ENCODE measurements around the gene CTIF. TPM values are rescaled to one million over a fixed set of nuclear protein-coding genes. Genes with fewer than 3 reads are reported as not detected.

Gene CTIF
- total RNA-seq, 1 donor from 2014 or later, result 60.0 TPM

DNA sequence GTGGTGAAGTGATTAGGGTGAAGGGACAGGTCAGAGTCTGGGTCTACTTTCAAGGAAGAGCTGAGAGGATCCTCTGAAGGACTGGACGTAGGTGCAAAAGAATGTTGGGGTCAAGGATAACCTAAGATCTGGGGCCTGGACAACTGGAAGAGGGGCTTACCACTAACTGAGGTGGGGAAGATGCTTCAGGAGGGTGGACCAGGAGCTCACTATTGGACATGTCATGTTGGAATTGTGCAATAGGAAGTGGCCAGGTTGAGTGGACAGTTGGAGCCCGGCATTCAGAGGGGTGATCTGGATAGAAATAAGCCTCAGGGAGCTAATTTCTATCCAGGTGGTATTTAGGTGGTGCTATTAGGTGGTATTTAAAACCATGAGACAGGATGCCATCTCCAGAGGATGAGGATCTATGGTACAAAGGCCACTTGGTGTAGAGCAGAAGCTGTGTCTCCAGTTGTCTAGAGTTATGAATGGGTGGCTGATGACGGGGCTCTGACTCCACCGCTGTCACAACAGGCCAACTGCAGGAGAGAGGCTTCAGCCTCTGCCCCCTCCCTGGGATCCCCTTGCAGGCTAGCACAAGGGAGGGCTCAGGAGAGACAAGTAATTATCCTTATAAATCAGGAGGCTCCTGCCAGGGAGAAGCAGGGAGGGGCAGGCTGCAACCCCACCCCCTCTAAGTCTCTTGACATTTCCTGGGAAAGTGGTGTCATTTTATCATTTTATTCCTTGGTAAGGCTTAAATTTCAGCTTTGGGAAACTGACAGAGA, 254.0 kb downstream of the CTIF start:
- DNase-seq, result peak; percentile 1
- Histone ChIP-seq H3K27ac (replicated peaks) (peak overlapping the region; percentile 93), H3K36me3 (no peaks in the 10 kb centered on the region), H3K9me3 (replicated peaks) (no peaks in the 10 kb centered on the region), H3K4me3 (no peak overlapping the region), H3K27me3 (ENCODE audit: low read depth) (no peaks in the 10 kb centered on the region), H3K4me1 (peaks cover 62% of the 10 kb centered on the region)
- intact Hi-C loops (cut with micrococcal nuclease), result no loop called here
- TF ChIP-seq, protein P1, sequence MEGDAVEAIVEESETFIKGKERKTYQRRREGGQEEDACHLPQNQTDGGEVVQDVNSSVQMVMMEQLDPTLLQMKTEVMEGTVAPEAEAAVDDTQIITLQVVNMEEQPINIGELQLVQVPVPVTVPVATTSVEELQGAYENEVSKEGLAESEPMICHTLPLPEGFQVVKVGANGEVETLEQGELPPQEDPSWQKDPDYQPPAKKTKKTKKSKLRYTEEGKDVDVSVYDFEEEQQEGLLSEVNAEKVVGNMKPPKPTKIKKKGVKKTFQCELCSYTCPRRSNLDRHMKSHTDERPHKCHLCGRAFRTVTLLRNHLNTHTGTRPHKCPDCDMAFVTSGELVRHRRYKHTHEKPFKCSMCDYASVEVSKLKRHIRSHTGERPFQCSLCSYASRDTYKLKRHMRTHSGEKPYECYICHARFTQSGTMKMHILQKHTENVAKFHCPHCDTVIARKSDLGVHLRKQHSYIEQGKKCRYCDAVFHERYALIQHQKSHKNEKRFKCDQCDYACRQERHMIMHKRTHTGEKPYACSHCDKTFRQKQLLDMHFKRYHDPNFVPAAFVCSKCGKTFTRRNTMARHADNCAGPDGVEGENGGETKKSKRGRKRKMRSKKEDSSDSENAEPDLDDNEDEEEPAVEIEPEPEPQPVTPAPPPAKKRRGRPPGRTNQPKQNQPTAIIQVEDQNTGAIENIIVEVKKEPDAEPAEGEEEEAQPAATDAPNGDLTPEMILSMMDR (IDR thresholded peaks at IDR 0.05; ENCODE audit: borderline replicate concordance), result no peak

- peaks cover 58% of the 10 kb centered on the region for H3K4me1 ChIP-seq
- intact Hi-C loops (cut with micrococcal nuclease), result no loop called here
- no peaks in the 10 kb centered on the region for H3K27me3 ChIP-seq (ENCODE audit: low read depth)
- H3K36me3 ChIP-seq, result no peaks in the 10 kb centered on the region
- TF ChIP-seq, protein P1 (IDR thresholded peaks at IDR 0.05; ENCODE audit: borderline replicate concordance), result no peak
- H3K27ac ChIP-seq (replicated peaks), result no peak overlapping the region
- DNase-seq, result peak; percentile 7
- H3K4me3 ChIP-seq, result no peak overlapping the region
- H3K9me3 ChIP-seq (replicated peaks), result no peaks in the 10 kb centered on the region
Observed at GRCh38 chr18:48794251-48794970, 255.6 kb downstream of the CTIF start.

DNA sequence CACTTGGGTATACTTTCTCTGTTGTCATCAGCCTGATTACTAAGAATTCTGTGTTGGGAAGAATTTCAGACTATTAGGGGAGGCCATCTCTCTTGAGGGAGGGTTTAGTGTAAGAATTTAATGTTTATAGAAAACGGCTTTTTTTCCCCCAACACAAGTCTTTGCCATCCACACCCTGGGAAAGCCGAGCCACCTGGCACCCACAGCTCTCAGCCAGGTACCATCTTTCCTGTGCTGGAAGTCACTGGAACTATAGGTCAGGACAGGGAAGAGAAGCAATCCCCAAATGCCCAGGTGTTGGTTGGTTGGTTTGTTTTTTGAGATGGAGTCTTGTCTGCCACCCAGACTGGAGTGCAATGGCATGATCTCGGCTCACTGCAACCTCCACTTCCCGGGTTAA, 256.9 kb downstream of the CTIF start:
- Histone ChIP-seq H3K36me3 (no peaks in the 10 kb centered on the region), H3K9me3 (replicated peaks) (no peaks in the 10 kb centered on the region), H3K4me1 (peaks cover 50% of the 10 kb centered on the region), H3K27ac (replicated peaks) (no peak overlapping the region), H3K4me3 (no peak overlapping the region), H3K27me3 (ENCODE audit: low read depth) (no peaks in the 10 kb centered on the region)
- intact Hi-C loops (cut with micrococcal nuclease), result no loop called here
- TF ChIP-seq, protein P1 (IDR thresholded peaks at IDR 0.05; ENCODE audit: borderline replicate concordance), result no peak
- no peak for DNase-seq

GRCh38 chr18:48796491-48797205, 257.8 kb downstream of the CTIF start:
- intact Hi-C loops (cut with micrococcal nuclease), result no loop called here
- no peak overlapping the region for H3K4me3 ChIP-seq
- H3K36me3 ChIP-seq, result no peaks in the 10 kb centered on the region
- DNase-seq, result peak; percentile 5
- H3K27me3 ChIP-seq (ENCODE audit: low read depth), result no peaks in the 10 kb centered on the region
- TF ChIP-seq, protein P1 (IDR thresholded peaks at IDR 0.05; ENCODE audit: borderline replicate concordance), result no peak
- no peaks in the 10 kb centered on the region for H3K9me3 ChIP-seq (replicated peaks)
- H3K27ac ChIP-seq (replicated peaks), result peak overlapping the region; percentile 89
- peaks cover 50% of the 10 kb centered on the region for H3K4me1 ChIP-seq

- DNase-seq, result peak; percentile 50
- Histone ChIP-seq H3K9me3 (replicated peaks) (no peaks in the 10 kb centered on the region), H3K4me1 (peaks cover 50% of the 10 kb centered on the region), H3K36me3 (no peaks in the 10 kb centered on the region), H3K4me3 (no peak overlapping the region), H3K27ac (replicated peaks) (peak overlapping the region; percentile 89), H3K27me3 (ENCODE audit: low read depth) (no peaks in the 10 kb centered on the region)
- TF ChIP-seq, protein P1 (IDR thresholded peaks at IDR 0.05; ENCODE audit: borderline replicate concordance), result peak; percentile 30
- intact Hi-C loops (cut with micrococcal nuclease), result no loop called here
Observed at GRCh38 chr18:48797841-48798255, 259.0 kb downstream of the CTIF start.

All from left ventricle myocardium inferior (tissue), 1 donor.